HepG2 (cell line): ENCODE data around the gene RABEPK. TPM values are rescaled to one million over a fixed set of nuclear protein-coding genes. Genes with fewer than 3 reads are reported as not detected.

ENCODE experiments used
- AHR ChIP-seq: IDR thresholded peaks from 2 replicates; pipeline ENCODE4 v1.6.1; 2018; ENCODE audit warnings: missing genetic modification reagents, missing compliant biosample characterization
- ARID2 ChIP-seq: sonication (generic); formaldehyde crosslinking; IDR thresholded peaks from 2 replicates; pipeline ENCODE4 v1.8.1; 2022; ENCODE audit warnings: mild to moderate bottlenecking, missing genetic modification reagents, borderline replicate concordance
- CBX1 ChIP-seq: IDR thresholded peaks from one replicate; pipeline ENCODE4 v1.6.1; 2016; ENCODE audit warnings: antibody characterized with exemption, low read depth
- DNMT3B ChIP-seq: conservative IDR thresholded peaks from 2 replicates; pipeline ENCODE4 v1.6.1; 2016; ENCODE audit warnings: missing biosample characterization, control low read depth
- ESRRA ChIP-seq: sonication (generic); formaldehyde crosslinking; IDR thresholded peaks from 2 replicates; pipeline ENCODE4 v1.5.1; 2020; ENCODE audit warnings: mild to moderate bottlenecking, low read depth, missing genetic modification reagents
- FOSL2 ChIP-seq: sonication (generic); formaldehyde crosslinking; IDR thresholded peaks from 2 replicates; pipeline ENCODE4 v1.4.0; 2020; ENCODE audit warnings: missing genetic modification reagents
- GATAD1 ChIP-seq: IDR thresholded peaks from 2 replicates; pipeline ENCODE4 v1.6.1; 2016; ENCODE audit warnings: missing genetic modification reagents, missing compliant biosample characterization
- HCFC1 ChIP-seq: fragments of 150-350 bp; IDR thresholded peaks from 2 replicates; pipeline ENCODE4 v1.6.1; 2014; ENCODE audit warnings: low read depth, low read length
- HNRNPH1 ChIP-seq: fragments of 200-400 bp; formaldehyde crosslinking; optimal IDR thresholded peaks from 2 replicates; pipeline ENCODE3; 2017; ENCODE audit warnings: mild to moderate bottlenecking, low read depth, low read length
- HOXA3 ChIP-seq: sonication (generic); formaldehyde crosslinking; IDR thresholded peaks from 2 replicates; pipeline ENCODE4 v1.5.0; 2020; ENCODE audit warnings: missing genetic modification reagents
- NR0B2 ChIP-seq: sonication (generic); formaldehyde crosslinking; IDR thresholded peaks from 2 replicates; pipeline ENCODE4 v1.4.0; 2020; ENCODE audit warnings: mild to moderate bottlenecking, missing genetic modification reagents
- POGK ChIP-seq: sonication (generic); formaldehyde crosslinking; conservative IDR thresholded peaks from 2 replicates; pipeline ENCODE4 v1.8.0; 2022; ENCODE audit warnings: mild to moderate bottlenecking, moderate library complexity, missing genetic modification reagents
- RAD51 ChIP-seq: fragments of 450-650 bp; IDR thresholded peaks from 2 replicates; pipeline ENCODE4 v1.6.1; 2016; ENCODE audit warnings: borderline replicate concordance
- SAP130 ChIP-seq: IDR thresholded peaks from 2 replicates; pipeline ENCODE4 v1.6.1; 2016; ENCODE audit warnings: low read depth
- SIX4 ChIP-seq: sonication (generic); formaldehyde crosslinking; IDR thresholded peaks from 2 replicates; pipeline ENCODE4 v1.4.0; 2020; ENCODE audit warnings: missing genetic modification reagents
- SP1 ChIP-seq, 2 experiments: fragments of 450-650 bp in 1 of 2; sonication (generic) in 1 of 2; formaldehyde crosslinking in 1 of 2; IDR thresholded peaks; 2 replicates each; pipeline versions ENCODE4 v1.4.0 to v1.6.1; 2016 to 2020; ENCODE audit warnings: missing genetic modification reagents in 1 of 2
- ZBTB21 ChIP-seq: sonication (generic); formaldehyde crosslinking; IDR thresholded peaks from 2 replicates; pipeline ENCODE4 v1.4.0; 2020; ENCODE audit warnings: missing genetic modification reagents
- ZBTB26 ChIP-seq: IDR thresholded peaks from 2 replicates; pipeline ENCODE4 v1.6.1; 2016; ENCODE audit warnings: missing compliant biosample characterization, missing genetic modification reagents, borderline replicate concordance
- ZBTB7A ChIP-seq: sonication (generic); formaldehyde crosslinking; IDR thresholded peaks from 2 replicates; pipeline ENCODE4 v1.8.0; 2022; ENCODE audit warnings: mild to moderate bottlenecking, missing genetic modification reagents
- ZEB1 ChIP-seq: IDR thresholded peaks from 2 replicates; pipeline ENCODE4 v1.6.1; 2012; ENCODE audit warnings: mild to moderate bottlenecking, low read depth, inconsistent platforms; ENCODE audit not compliant: insufficient replicate concordance
- ZFP1 ChIP-seq: IDR thresholded peaks from 2 replicates; pipeline ENCODE4 v1.6.1; 2016
- ZFP82 ChIP-seq: sonication (generic); formaldehyde crosslinking; IDR thresholded peaks from 2 replicates; pipeline ENCODE4 v1.5.1; 2020; ENCODE audit warnings: mild to moderate bottlenecking, missing genetic modification reagents, borderline replicate concordance
- ZNF17 ChIP-seq: sonication (generic); formaldehyde crosslinking; IDR thresholded peaks from 2 replicates; pipeline ENCODE4 v1.5.0; 2020; ENCODE audit warnings: mild to moderate bottlenecking, missing genetic modification reagents
- ZNF282 ChIP-seq: fragments of 450-650 bp; IDR thresholded peaks from 2 replicates; pipeline ENCODE4 v1.6.1; 2018; ENCODE audit not compliant: partially characterized antibody
- ZNF576 ChIP-seq: sonication (generic); formaldehyde crosslinking; IDR thresholded peaks from 2 replicates; pipeline ENCODE4 v1.4.0; 2020; ENCODE audit warnings: mild to moderate bottlenecking, missing genetic modification reagents
- ZNF614 ChIP-seq: IDR thresholded peaks from 2 replicates; pipeline ENCODE4 v1.6.1; 2018; ENCODE audit warnings: missing biosample characterization, missing genetic modification reagents, inconsistent platforms, borderline replicate concordance
- ZNF720 ChIP-seq: sonication (generic); formaldehyde crosslinking; IDR thresholded peaks from 2 replicates; pipeline ENCODE4 v1.4.0; 2020; ENCODE audit warnings: missing genetic modification reagents
- ZSCAN21 ChIP-seq: sonication (generic); formaldehyde crosslinking; IDR thresholded peaks from 2 replicates; pipeline ENCODE4 v1.8.0; 2022; ENCODE audit warnings: mild to moderate bottlenecking, missing genetic modification reagents, moderate library complexity, borderline replicate concordance
- polyA plus RNA-seq, 8 experiments: library from polyadenylated mRNA; depleted of rRNA in 3 of 8; stranded (reverse) in 7 of 8; unstranded in 1 of 8; fragments of >200 nt; fragmentation: Illumina TruSeq in 4 of 8; extraction: Trizol in 4 of 8; gene quantifications; 2 replicates each; pipeline versions ENCODE4 v1.2.1 to v1.2.3, GENCODE V29; 2011 to 2016; ENCODE audit warnings: low read depth in 4 of 8, missing spikeins in 1 of 8, mixed read lengths in 1 of 8; ENCODE audit not compliant: insufficient read depth in 1 of 8
- total RNA-seq, 5 experiments: library from RNA; depleted of rRNA; stranded (reverse); fragments of >200 nt; fragmentation: Illumina TruSeq; extraction: Trizol; gene quantifications; 2 replicates each; pipeline ENCODE4 v1.2.3, GENCODE V29; 2016; ENCODE audit warnings: low read depth in 1 of 5

RABEPK gene
- total and polyA plus RNA-seq, 2 of the 13 experiments (the other 11 are each of a cell fraction or from before 2014, with no cell fraction given), result 75.5 to 90.0 TPM

- peak; percentile 44 for TF ChIP-seq CBX1
- no peak for TF ChIP-seq ARID2 (CRISPR knock-in tag)
- no peak for TF ChIP-seq ZNF282
- TF ChIP-seq ZEB1, result no peak
- peak; percentile 82; the same call in 1 of the 2 replicates for TF ChIP-seq ZSCAN21
- TF ChIP-seq AHR (CRISPR knock-in tag), result no peak
- TF ChIP-seq DNMT3B (CRISPR knock-in tag), result 0 out of 2 replicates have a peak, but pooled peaks have one; percentile 40
- TF ChIP-seq ESRRA (CRISPR knock-in tag), result 0 out of 2 replicates have a peak, but pooled peaks have one; percentile 12
- TF ChIP-seq SP1 (IDR thresholded peaks at IDR 0.05), result no peak
- TF ChIP-seq SP1 (CRISPR knock-in tag; IDR thresholded peaks at IDR 0.05), result peak; percentile 45
- no peak for TF ChIP-seq ZNF720 (CRISPR knock-in tag)
- TF ChIP-seq POGK (CRISPR knock-in tag), result peak; percentile 81; the same call in 1 of the 2 replicates
- peak; percentile 33; the same call in 1 of the 2 replicates for TF ChIP-seq HCFC1
- TF ChIP-seq GATAD1 (CRISPR knock-in tag), result peak; percentile 89
- peak; percentile 73 for TF ChIP-seq HOXA3 (CRISPR knock-in tag)
- 0 out of 2 replicates have a peak, but pooled peaks have one; percentile 7 for TF ChIP-seq ZBTB21 (CRISPR knock-in tag)
- TF ChIP-seq ZFP1 (CRISPR knock-in tag), result 0 out of 2 replicates have a peak, but pooled peaks have one; percentile 44
- TF ChIP-seq RAD51, result no peak
- TF ChIP-seq ZNF17 (CRISPR knock-in tag), result no peak
- TF ChIP-seq ZFP82, result 0 out of 2 replicates have a peak, but pooled peaks have one; percentile 65
- no peak; the same call in 1 of the 2 replicates for TF ChIP-seq FOSL2 (CRISPR knock-in tag)
- TF ChIP-seq SAP130, result peak; percentile 78
- TF ChIP-seq NR0B2, result peak; percentile 33; the same call in 1 of the 2 replicates
- TF ChIP-seq SIX4, result peak; percentile 41; the same call in 1 of the 2 replicates
- peak; percentile 15; the same call in 1 of the 2 replicates for TF ChIP-seq ZBTB26
- TF ChIP-seq ZNF614 (CRISPR knock-in tag), result peak; percentile 21; the same call in 1 of the 2 replicates
- TF ChIP-seq ZBTB7A (CRISPR knock-in tag), result 0 out of 2 replicates have a peak, but pooled peaks have one; percentile 13
- TF ChIP-seq ZNF576 (CRISPR knock-in tag), result no peak
- no peak for TF ChIP-seq HNRNPH1
Measured at GRCh38 chr9:125241000-125241862, 40.9 kb downstream of the RABEPK start, which contains the start of gene HSPA5 (continued).
